HG03354 (cell line): Measurements from ENCODE around the gene HSCB.
"Not testable (repeated sequence)": the region's sequence is repeated elsewhere in the genome, so short reads cannot be mapped to it uniquely, and the experiment has no call there.

Experiments
- ATAC-seq: cut with Tn5 transposase; IDR thresholded peaks from one replicate; pipeline ENCODE4 v1.9.1; 2021; ENCODE audit warnings: mild to moderate bottlenecking; ENCODE audit not compliant: unreplicated experiment, poor library complexity, severe bottlenecking

Gene HSCB

GRCh38 chr22:28783786-28784671, 42.2 kb downstream of the HSCB start:
- no peak for ATAC-seq

GRCh38 chr22:28788601-28789000, 46.8 kb downstream of the HSCB start:
- ATAC-seq: no peak

- no peak for ATAC-seq
These were observed 49.3 kb downstream of the HSCB start for GRCh38 chr22:28791124-28791523.

- ATAC-seq: peak; percentile 74
These were observed 50.1 kb downstream of the HSCB start for GRCh38 chr22:28791841-28792490.

DNA sequence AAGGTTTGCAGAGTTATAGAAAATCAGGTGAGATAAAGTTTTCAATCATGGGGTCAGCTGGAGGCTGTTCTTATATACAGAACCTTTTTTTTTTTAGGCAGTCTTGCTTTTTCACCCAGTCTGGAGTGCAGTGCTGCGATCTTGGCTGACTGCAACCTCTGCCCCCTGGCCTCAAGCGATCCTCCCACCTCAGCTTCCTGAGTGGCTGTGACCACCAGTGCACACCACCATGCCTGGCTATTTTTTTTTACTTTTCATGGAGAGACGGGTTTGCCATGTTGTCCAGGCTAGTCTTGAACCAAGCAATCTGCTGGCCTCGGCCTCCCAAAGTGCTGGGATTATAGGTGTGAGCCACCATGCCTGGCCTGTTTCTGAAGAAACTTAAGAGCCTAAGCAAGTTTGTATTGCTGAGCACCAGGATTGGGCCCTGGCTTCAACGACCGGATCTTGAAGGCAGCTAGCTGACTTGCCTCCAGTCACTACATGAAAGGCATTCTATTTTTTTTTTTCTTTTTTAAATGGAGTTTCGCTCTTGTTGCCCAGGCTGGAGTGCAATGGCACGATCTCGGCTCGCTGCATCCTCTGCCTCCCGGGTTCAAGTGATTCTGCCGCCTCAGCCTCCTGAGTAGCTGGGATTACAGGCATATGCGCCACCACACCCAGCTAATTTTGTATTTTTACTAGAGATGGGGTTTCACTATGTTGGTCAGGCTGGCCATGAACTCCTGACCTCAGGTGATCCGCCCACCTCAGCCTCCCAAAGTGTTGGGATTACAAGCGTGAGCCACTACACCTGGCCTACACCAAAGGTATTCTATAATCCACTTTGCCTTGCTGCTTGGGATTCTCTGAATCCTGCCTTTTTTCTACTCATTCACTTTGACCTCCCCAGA, 50.9 kb downstream of the HSCB start:
- ATAC-seq: peak; percentile 48

GRCh38 chr22:28793976-28794584, 52.2 kb downstream of the HSCB start:
- ATAC-seq: no peak

- no peak for ATAC-seq
These were observed 53.3 kb downstream of the HSCB start for GRCh38 chr22:28795071-28795693.

- no peak for ATAC-seq
These were observed 54.4 kb downstream of the HSCB start for GRCh38 chr22:28795932-28796856.

- ATAC-seq: no peak
These were observed 57.2 kb downstream of the HSCB start for GRCh38 chr22:28798810-28799605.

- peak; percentile 29 for ATAC-seq
These were observed 57.9 kb downstream of the HSCB start for GRCh38 chr22:28799606-28800307.

DNA sequence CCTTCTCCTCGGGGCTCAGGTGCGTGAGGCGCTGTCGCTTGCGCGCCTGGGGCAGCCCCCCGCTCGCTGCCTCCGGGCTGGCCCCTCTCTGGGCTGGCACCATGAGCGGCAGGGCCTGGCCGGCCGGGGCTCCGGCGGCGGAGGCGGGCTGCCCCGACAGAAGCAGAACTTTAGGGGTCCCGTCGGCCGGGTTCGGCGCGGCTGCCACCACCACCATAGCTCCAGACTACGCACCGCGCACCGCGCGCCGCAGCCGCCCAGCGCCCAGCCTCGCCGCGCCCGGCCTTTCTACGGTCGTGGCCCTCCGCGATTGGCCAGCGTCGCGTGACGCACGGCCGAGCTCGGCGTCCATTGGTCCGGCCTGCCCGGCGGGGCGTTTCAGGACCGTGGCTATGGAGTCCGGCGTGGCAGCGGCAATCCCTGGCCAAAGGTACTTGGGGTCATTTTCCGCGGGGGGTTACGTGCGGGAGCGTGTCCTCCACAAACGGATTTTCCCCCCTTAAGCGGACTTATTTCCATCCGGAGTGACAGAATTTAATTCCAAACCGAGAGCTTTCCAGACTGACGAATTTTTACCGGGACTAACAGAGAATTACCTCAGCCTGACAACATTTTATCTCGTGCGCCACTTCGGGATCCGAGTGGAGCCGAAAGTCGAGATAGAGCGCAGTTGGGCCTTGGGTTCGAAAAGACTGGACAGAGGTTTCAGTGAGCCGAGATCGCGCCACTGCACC, 58.6 kb downstream of the HSCB start, which contains the start of gene XBP1:
TSS of gene XBP1 (minus strand) at position 262 of the 734 bp plus-strand sequence.
- peak; percentile 82 for ATAC-seq

- ATAC-seq: no peak
These were observed 60.2 kb downstream of the HSCB start for GRCh38 chr22:28801845-28802594.

DNA sequence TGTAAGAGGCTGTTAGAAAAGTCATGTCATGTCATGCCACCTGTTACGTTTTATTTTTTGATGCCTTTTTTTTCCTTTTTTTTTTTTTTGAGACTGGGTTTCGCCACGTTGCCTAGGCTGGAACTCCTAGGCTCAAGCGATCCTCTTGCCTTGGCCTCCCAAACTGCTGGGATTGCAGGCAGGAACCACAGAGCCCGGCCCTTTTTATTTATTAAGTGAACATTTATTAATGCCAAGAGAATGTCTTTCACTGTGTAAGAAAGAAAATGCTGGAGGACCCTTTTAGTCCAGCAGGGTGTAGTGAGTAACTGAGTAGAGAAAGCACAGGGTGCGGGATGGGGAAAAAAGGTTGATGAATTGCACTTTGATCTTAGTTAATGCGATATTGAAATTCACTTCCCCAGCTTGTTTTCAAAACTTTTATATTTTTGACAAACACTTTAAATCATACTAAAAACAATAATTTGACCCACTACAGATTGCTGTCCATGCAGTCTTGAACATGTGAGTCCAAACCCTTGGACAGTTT, 60.8 kb downstream of the HSCB start:
- ATAC-seq: no peak

DNA sequence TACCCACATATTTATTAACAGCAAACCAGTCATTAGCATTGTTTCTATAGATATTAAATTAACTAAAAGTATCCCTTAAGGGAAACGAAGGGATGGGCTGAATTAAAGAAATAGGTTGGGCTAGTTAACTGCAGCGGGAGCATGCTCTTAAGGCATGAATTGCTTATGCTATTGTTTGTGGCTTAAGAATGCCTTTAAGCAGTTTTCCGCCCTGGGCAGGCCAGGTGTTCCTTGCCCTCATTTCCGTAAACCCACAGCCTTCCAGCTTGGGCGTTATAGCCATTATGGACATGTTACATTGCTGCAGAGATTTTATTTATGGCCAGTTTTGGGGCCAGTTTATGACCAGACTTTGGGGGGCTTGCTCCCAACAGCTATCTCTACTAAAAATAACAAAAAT, 63.6 kb downstream of the HSCB start:
- not testable (repeated sequence) for ATAC-seq
